ACC112 (cell line): ENCODE results near the gene LRP2BP.

ENCODE experiments used
- H2AFZ ChIP-seq: fragments of 200-600 bp; sonication (generic); one replicate; pipeline ENCODE4 v1.6.0; 2017; ENCODE audit warnings: antibody characterized with exemption, low read length; ENCODE audit not compliant: unreplicated experiment
- H3K27ac ChIP-seq: fragments of 200-600 bp; sonication (generic); 2 replicates; pipeline ENCODE4 v1.5.1; 2014; ENCODE audit warnings: low read depth, mild to moderate bottlenecking, antibody characterized with exemption, low read length, moderate library complexity
- H3K27me3 ChIP-seq: fragments of 200-600 bp; sonication (generic); 2 replicates; pipeline ENCODE4 v1.6.1; 2014; ENCODE audit warnings: mild to moderate bottlenecking, antibody characterized with exemption, low read length, moderate library complexity, mixed read lengths; ENCODE audit not compliant: insufficient read depth
- H3K36me3 ChIP-seq: fragments of 200-600 bp; sonication (generic); 2 replicates; pipeline ENCODE4 v1.6.1; 2016; ENCODE audit warnings: mild to moderate bottlenecking, antibody characterized with exemption, low read length, moderate library complexity, mixed read lengths; ENCODE audit not compliant: insufficient read depth
- H3K4me1 ChIP-seq: fragments of 200-600 bp; sonication (generic); one replicate; pipeline ENCODE4 v1.6.1; 2016; ENCODE audit warnings: low read length, mixed read lengths; ENCODE audit not compliant: insufficient read depth, unreplicated experiment, control insufficient read depth
- H3K4me3 ChIP-seq: fragments of 200-600 bp; sonication (generic); 2 replicates; pipeline ENCODE4 v1.5.1; 2014; ENCODE audit warnings: mild to moderate bottlenecking, low read depth, low read length
- H3K79me2 ChIP-seq: fragments of 200-600 bp; sonication (generic); one replicate; pipeline ENCODE4 v1.6.0; 2016; ENCODE audit warnings: low read length; ENCODE audit not compliant: control insufficient read depth, unreplicated experiment, insufficient read depth

Gene LRP2BP

GRCh38 chr4:185395238-185395955, at the start of gene LRP2BP:
Gene LRP2BP (minus strand): TSS chr4:185395924. CDS start chr4:185378186, 17,738 bp downstream.
- H3K4me3 ChIP-seq, result peak within 1 kb of the TSS; percentile 97
- H3K4me1 ChIP-seq, result peaks cover 30% of the 10 kb centered on the region
- peaks cover 8% of the 10 kb centered on the region for H3K79me2 ChIP-seq
- peak within 1 kb of the TSS; percentile 99 for H3K27ac ChIP-seq
- H2AFZ ChIP-seq, result peak within 1 kb of the TSS; percentile 84
- H3K27me3 ChIP-seq, result no peaks in the 10 kb centered on the region
- peaks cover 16% of the 10 kb centered on the region for H3K36me3 ChIP-seq

- no peaks in the 10 kb centered on the region for H3K4me1 ChIP-seq
- H3K27ac ChIP-seq, result no peak overlapping the region
- H3K79me2 ChIP-seq, result no peaks in the 10 kb centered on the region
- H3K4me3 ChIP-seq, result no peak overlapping the region
- H2AFZ ChIP-seq, result no peak overlapping the region
- no peaks in the 10 kb centered on the region for H3K27me3 ChIP-seq
- no peaks in the 10 kb centered on the region for H3K36me3 ChIP-seq
These were observed 49.5 kb upstream of the LRP2BP start for GRCh38 chr4:185445209-185445608.

- Histone ChIP-seq H3K36me3 (no peaks in the 10 kb centered on the region), H3K27me3 (no peaks in the 10 kb centered on the region), H3K4me1 (no peaks in the 10 kb centered on the region), H3K27ac (no peak overlapping the region), H2AFZ (no peak overlapping the region), H3K4me3 (no peak overlapping the region), H3K79me2 (no peaks in the 10 kb centered on the region)
These were observed 45.8 kb upstream of the LRP2BP start for GRCh38 chr4:185441479-185441878.

GRCh38 chr4:185437809-185438208, 42.1 kb upstream of the LRP2BP start:
- no peak overlapping the region for H3K4me3 ChIP-seq
- H3K79me2 ChIP-seq, result no peaks in the 10 kb centered on the region
- H3K4me1 ChIP-seq, result no peaks in the 10 kb centered on the region
- no peaks in the 10 kb centered on the region for H3K36me3 ChIP-seq
- H3K27me3 ChIP-seq, result no peaks in the 10 kb centered on the region
- H3K27ac ChIP-seq, result no peak overlapping the region
- H2AFZ ChIP-seq, result no peak overlapping the region

- H2AFZ ChIP-seq, result no peak overlapping the region
- H3K4me3 ChIP-seq, result no peak overlapping the region
- H3K27me3 ChIP-seq, result no peaks in the 10 kb centered on the region
- H3K4me1 ChIP-seq, result no peaks in the 10 kb centered on the region
- H3K79me2 ChIP-seq, result no peaks in the 10 kb centered on the region
- no peaks in the 10 kb centered on the region for H3K36me3 ChIP-seq
- no peak overlapping the region for H3K27ac ChIP-seq
These were observed 39.7 kb upstream of the LRP2BP start for GRCh38 chr4:185435466-185435865.

GRCh38 chr4:185429660-185430059, 33.9 kb upstream of the LRP2BP start:
- H3K79me2 ChIP-seq, result peaks cover 8% of the 10 kb centered on the region
- H3K27me3 ChIP-seq, result no peaks in the 10 kb centered on the region
- no peak overlapping the region for H3K4me3 ChIP-seq
- H3K4me1 ChIP-seq, result peaks cover 4% of the 10 kb centered on the region
- H3K27ac ChIP-seq, result no peak overlapping the region
- no peak overlapping the region for H2AFZ ChIP-seq
- H3K36me3 ChIP-seq, result no peaks in the 10 kb centered on the region

GRCh38 chr4:185426960-185427688, 31.4 kb upstream of the LRP2BP start:
- Histone ChIP-seq H3K79me2 (peaks cover 28% of the 10 kb centered on the region), H2AFZ (no peak overlapping the region), H3K27me3 (no peaks in the 10 kb centered on the region), H3K27ac (no peak overlapping the region), H3K4me3 (no peak overlapping the region), H3K4me1 (peaks cover 10% of the 10 kb centered on the region), H3K36me3 (peaks cover 1% of the 10 kb centered on the region; the same call in 1 of the 2 replicates)

- H3K4me3 ChIP-seq, result peak within 1 kb of the TSS; percentile 95
- H3K27me3 ChIP-seq, result no peaks in the 10 kb centered on the region
- H3K79me2 ChIP-seq, result peaks cover 28% of the 10 kb centered on the region
- peaks cover 21% of the 10 kb centered on the region for H3K4me1 ChIP-seq
- peaks cover 4% of the 10 kb centered on the region; the same call in 1 of the 2 replicates for H3K36me3 ChIP-seq
- peak within 1 kb of the TSS; percentile 97 for H3K27ac ChIP-seq
- H2AFZ ChIP-seq, result peak within 1 kb of the TSS; percentile 92
These were observed 30.1 kb upstream of the LRP2BP start, which contains the start of gene UFSP2 for GRCh38 chr4:185425647-185426352. Gene UFSP2 (minus strand): TSS chr4:185425964. CDS start chr4:185425868, 96 bp downstream.

GRCh38 chr4:185424905-185425646, 29.4 kb upstream of the LRP2BP start:
- Histone ChIP-seq H3K4me3 (peak overlapping the region; percentile 95), H3K27me3 (no peaks in the 10 kb centered on the region), H3K27ac (peak overlapping the region; percentile 97), H3K79me2 (peaks cover 28% of the 10 kb centered on the region), H3K36me3 (peaks cover 4% of the 10 kb centered on the region; the same call in 1 of the 2 replicates), H3K4me1 (peaks cover 21% of the 10 kb centered on the region), H2AFZ (peak overlapping the region; percentile 92)
